Tibial nerve (tissue), 4 donors: ENCODE results near the gene ALDH1L1. TPM values are rescaled to one million over a fixed set of nuclear protein-coding genes. Genes with fewer than 3 reads are reported as not detected.
A peak's percentile ranks its signal among the peaks of the same experiment; 100 is the strongest.

ENCODE experiments used
- DNase-seq, 2 donors: peaks; one replicate each; pipeline ENCODE4 v3.0.0-alpha.2; 2019; ENCODE audit warnings: low spot score in 2 of 2
- H3K27ac ChIP-seq, 4 donors: fragments of 200-600 bp; sonication (generic) in 3 of 4; one replicate each; pipeline ENCODE4 v1.5.1; 2017 to 2019; ENCODE audit warnings: mild to moderate bottlenecking in 1 of 4
- H3K27me3 ChIP-seq, 2 donors: fragments of 200-600 bp; sonication (generic) in 1 of 2; one replicate each; pipeline versions ENCODE4 v1.5.1 to v1.6.0; 2017 to 2019
- H3K36me3 ChIP-seq, 3 donors: fragments of 200-600 bp; sonication (generic); one replicate each; pipeline ENCODE4 v1.5.1; 2018 to 2019
- H3K4me1 ChIP-seq, 4 donors: fragments of 200-600 bp; sonication (generic) in 3 of 4; one replicate each; pipeline ENCODE4 v1.5.1; 2017 to 2019
- H3K4me3 ChIP-seq, 4 donors: fragments of 200-600 bp; sonication (generic) in 3 of 4; one replicate each; pipeline ENCODE4 v1.5.1; 2017 to 2019; ENCODE audit warnings: mild to moderate bottlenecking in 1 of 4, moderate library complexity in 1 of 4
- H3K9me3 ChIP-seq, 4 donors: fragments of 200-600 bp; sonication (generic) in 3 of 4; one replicate each; pipeline ENCODE4 v1.5.1; 2017 to 2019
- EP300 ChIP-seq, 2 donors: sonication (generic); formaldehyde crosslinking; IDR thresholded peaks; one replicate each; pipeline ENCODE4 v1.6.1; 2017; ENCODE audit warnings: antibody characterized with exemption in 2 of 2, mild to moderate bottlenecking in 1 of 2
- POLR2A ChIP-seq, 2 donors: fragments of 450-650 bp; IDR thresholded peaks; one replicate each; pipeline ENCODE4 v1.6.1; 2017; ENCODE audit warnings: antibody characterized with exemption in 2 of 2, mild to moderate bottlenecking in 2 of 2, moderate library complexity in 2 of 2
- WGBS, 2 donors: methylation state at CpG; one replicate each; pipeline ENCODE4 v1.1.5; 2018; 5-methylcytosine and 5-hydroxymethylcytosine counted together
- total RNA-seq, 4 donors: library from RNA; depleted of rRNA; stranded (reverse); fragments of >200 nt; gene quantifications; one replicate each; pipeline ENCODE4 v1.1.0, GENCODE V29; 2016
- TF ChIP-seq, protein P1 (sequence below), 5 experiments: fragments of 200-600 bp in 3 of 5; fragments of 450-650 bp in 2 of 5; sonication (generic) in 3 of 5; IDR thresholded peaks; one replicate each; pipeline ENCODE4 v1.5.1; 2016 to 2019; ENCODE audit warnings: antibody characterized with exemption in 5 of 5, mild to moderate bottlenecking in 3 of 5, moderate library complexity in 2 of 5

Gene ALDH1L1
- total RNA-seq, 4 donors from 2014 or later = 34.5 to 87.3 (median 50.8) TPM

DNA sequence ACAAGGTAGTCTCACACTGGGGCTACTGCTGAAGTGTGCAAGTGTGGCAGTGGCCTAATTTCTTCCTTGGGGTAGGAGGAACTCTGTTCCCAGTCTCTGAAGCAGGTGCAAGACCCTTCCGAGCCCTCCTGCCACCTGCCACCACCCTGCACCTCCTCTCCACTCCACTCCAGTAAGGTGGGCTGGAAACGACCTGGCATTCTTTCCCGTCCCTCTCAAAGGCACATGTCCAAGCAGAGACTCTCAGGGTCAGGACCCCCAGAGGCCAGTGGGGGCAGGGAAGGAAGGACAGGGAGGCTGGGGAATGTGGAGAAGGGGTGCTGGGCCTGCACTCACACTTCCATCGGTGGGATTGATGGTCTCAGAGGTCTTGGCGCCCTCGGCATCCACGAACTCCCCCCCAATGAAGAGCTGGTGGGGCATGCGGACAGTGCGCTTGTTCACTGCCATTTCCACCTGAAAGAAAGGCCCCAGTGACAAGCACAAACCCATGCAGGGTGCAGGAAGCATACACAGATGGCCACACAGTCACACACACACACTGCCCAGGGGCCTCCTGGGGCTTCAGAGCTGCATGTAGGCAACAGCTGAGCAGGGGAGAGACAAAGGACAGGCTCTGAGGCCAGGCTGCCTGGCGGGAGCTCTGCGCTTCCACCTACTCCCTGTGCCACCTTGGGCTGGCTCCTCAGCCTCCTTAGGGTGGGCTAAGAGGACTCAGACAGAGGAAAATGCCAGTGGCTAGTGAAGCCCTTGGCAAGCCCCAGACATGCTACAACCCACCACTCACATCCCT lies 43.8 kb downstream of the ALDH1L1 start:
- no peaks in the 10 kb centered on the region for H3K9me3 ChIP-seq
- H3K36me3 ChIP-seq = no peaks in the 10 kb centered on the region
- H3K27ac ChIP-seq = no peak overlapping the region
- no peak for DNase-seq
- no peaks in the 10 kb centered on the region for H3K27me3 ChIP-seq
- no peak overlapping the region for H3K4me3 ChIP-seq
- WGBS, 2 donors = 82 to 86% methylated on average over 11 of the region's 11 CpGs
- H3K4me1 ChIP-seq = peaks cover 0 to 7% (median 0%) of the 10 kb centered on the region in 4 donors
- TF ChIP-seq, protein P1, sequence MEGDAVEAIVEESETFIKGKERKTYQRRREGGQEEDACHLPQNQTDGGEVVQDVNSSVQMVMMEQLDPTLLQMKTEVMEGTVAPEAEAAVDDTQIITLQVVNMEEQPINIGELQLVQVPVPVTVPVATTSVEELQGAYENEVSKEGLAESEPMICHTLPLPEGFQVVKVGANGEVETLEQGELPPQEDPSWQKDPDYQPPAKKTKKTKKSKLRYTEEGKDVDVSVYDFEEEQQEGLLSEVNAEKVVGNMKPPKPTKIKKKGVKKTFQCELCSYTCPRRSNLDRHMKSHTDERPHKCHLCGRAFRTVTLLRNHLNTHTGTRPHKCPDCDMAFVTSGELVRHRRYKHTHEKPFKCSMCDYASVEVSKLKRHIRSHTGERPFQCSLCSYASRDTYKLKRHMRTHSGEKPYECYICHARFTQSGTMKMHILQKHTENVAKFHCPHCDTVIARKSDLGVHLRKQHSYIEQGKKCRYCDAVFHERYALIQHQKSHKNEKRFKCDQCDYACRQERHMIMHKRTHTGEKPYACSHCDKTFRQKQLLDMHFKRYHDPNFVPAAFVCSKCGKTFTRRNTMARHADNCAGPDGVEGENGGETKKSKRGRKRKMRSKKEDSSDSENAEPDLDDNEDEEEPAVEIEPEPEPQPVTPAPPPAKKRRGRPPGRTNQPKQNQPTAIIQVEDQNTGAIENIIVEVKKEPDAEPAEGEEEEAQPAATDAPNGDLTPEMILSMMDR (IDR thresholded peaks at IDR 0.05) = no peak
- no peak for TF ChIP-seq POLR2A (IDR thresholded peaks at IDR 0.05)
- TF ChIP-seq EP300 (IDR thresholded peaks at IDR 0.05) = no peak

DNA sequence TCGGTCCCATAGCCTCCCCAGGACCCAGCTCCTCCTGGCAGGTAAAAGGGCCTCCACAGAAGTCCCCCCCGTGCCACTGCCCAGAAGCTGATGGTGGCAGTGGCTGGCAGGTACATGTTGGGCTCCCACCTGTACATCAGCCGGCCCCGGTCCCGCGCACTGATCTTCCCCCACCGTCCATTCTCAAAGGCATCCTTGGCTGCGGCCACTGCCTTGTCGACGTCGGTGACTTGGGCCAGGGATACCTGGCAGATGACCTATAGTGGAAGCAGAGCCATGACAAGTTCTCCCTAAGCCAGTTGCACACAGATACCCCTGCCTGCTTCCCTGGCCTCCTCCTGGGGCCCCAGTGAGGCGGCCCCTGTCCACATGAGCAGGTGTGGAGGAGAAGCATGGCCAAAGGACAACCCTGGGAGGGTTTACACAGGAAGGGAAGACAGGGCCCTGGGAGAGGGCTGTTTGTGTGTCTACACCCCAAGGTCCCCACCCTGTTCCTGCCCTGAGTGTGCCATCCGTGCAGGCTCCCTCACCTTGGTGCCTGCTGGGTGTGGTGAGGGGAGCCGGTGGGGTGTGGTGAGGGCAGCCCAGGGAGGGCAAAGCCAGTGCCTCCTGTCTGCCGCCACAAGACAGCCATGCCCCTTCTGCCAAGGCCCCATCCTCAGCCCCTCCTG lies 44.8 kb downstream of the ALDH1L1 start:
- Histone ChIP-seq H3K9me3 (no peaks in the 10 kb centered on the region), H3K27ac (no peak overlapping the region), H3K4me1 (peaks cover 0 to 7% (median 0%) of the 10 kb centered on the region in 4 donors), H3K27me3 (no peaks in the 10 kb centered on the region), H3K36me3 (no peaks in the 10 kb centered on the region), H3K4me3 (no peak overlapping the region)
- TF ChIP-seq, protein P1 (IDR thresholded peaks at IDR 0.05) = no peak
- no peak for TF ChIP-seq POLR2A (IDR thresholded peaks at IDR 0.05)
- no peak for TF ChIP-seq EP300 (IDR thresholded peaks at IDR 0.05)
- WGBS, 2 donors = 93 to 96% methylated on average over 11 to 15 of the region's 15 CpGs
- DNase-seq = no peak

DNA sequence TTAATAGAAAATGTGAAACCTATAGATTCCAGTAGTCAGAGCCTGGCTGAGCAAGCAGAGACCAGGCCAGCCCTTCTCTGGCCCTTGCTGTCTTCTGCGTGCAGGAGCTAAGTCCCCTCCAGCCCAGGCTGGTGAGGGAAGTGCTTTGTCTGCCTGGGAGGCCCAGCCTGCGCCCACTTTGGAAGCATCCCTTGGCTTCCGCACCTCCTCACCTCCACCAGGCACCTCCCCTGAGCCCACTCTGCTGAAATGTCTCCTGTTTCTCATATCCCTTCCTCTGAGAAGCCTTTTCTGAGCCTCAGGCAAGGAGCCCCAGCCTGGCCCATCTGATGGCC lies 45.3 kb downstream of the ALDH1L1 start:
- WGBS, 2 donors = 86 to 92% methylated on average over 3 of the region's 3 CpGs

DNA sequence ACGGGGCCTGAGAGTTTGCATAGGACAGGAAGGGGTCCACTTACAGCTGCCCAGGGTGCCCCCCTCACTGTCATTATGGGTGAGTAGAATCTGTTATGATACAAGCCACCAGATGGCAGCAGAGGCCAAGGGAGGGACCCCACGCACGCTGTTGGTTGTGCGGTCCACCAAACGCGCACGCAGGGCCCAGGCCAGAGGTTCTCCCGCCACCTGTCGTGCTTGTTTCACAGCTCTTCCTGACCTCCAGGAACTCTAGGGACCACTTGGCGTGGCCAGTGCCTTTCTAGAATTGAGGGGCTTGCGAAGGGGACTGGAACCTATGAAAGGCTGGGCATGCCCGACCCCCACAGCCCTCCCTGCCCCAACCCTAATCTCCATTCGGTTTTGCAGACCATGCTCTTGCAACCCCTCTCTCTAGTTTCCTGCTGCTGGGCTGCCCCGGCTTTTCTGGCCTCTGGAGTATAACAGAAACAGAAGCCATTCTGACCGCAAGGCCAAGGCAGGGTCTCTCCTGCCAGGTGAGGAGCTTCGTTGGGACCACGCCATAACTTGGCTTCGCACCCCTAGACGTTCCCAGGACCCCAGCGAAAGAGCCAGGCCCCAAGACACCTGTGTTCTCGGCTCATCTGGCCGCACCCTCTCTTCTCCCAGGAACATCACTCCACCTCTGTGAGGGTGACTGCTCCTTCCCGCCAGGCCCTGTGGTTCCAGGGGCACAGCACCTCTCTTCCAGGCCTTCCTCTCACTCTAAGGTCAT lies 46.0 kb downstream of the ALDH1L1 start:
- WGBS, 2 donors = 45% methylated on average over 22 to 23 of the region's 23 CpGs
- TF ChIP-seq POLR2A (IDR thresholded peaks at IDR 0.05) (no peak), EP300 (IDR thresholded peaks at IDR 0.05) (peak in 1 of 2 donors; percentile 31)
- TF ChIP-seq, protein P1 (IDR thresholded peaks at IDR 0.05) = peak; percentile 60 to 95 (median 76)
- no peaks in the 10 kb centered on the region for H3K27me3 ChIP-seq
- no peaks in the 10 kb centered on the region for H3K36me3 ChIP-seq
- no peak overlapping the region for H3K4me3 ChIP-seq
- H3K27ac ChIP-seq = peak overlapping the region in 1 of 4 donors; percentile 36
- DNase-seq = peak; percentile 41 to 75
- no peaks in the 10 kb centered on the region for H3K9me3 ChIP-seq
- peaks cover 0 to 7% (median 0%) of the 10 kb centered on the region in 4 donors for H3K4me1 ChIP-seq

More for the DNA sequence above, 45.3 kb downstream of the ALDH1L1 start:
- no peaks in the 10 kb centered on the region for H3K36me3 ChIP-seq
- H3K27me3 ChIP-seq = no peaks in the 10 kb centered on the region
- H3K4me3 ChIP-seq = no peak overlapping the region
- no peak for DNase-seq
- no peak overlapping the region for H3K27ac ChIP-seq
- H3K9me3 ChIP-seq = no peaks in the 10 kb centered on the region
- TF ChIP-seq POLR2A (IDR thresholded peaks at IDR 0.05) = no peak
- TF ChIP-seq EP300 (IDR thresholded peaks at IDR 0.05) = no peak
- TF ChIP-seq, protein P1 (IDR thresholded peaks at IDR 0.05) = no peak
- H3K4me1 ChIP-seq = peaks cover 0 to 7% (median 0%) of the 10 kb centered on the region in 4 donors
